HepG2 (cell line): ENCODE measurements around the gene PAQR3. TPM values are rescaled to one million over a fixed set of nuclear protein-coding genes. Genes with fewer than 3 reads are reported as not detected.

ENCODE experiments used
- EP300 ChIP-seq, 3 experiments: sonication (generic) in 1 of 3; formaldehyde crosslinking in 1 of 3; IDR thresholded peaks; 2 replicates each; pipeline versions ENCODE4 v1.5.1 to v1.6.1; 2011 to 2020; ENCODE audit warnings: low read depth in 2 of 3, low read length in 2 of 3, borderline replicate concordance in 1 of 3, improper control_type of control experiment in 1 of 3, mild to moderate bottlenecking in 1 of 3, missing genetic modification reagents in 1 of 3, moderate library complexity in 1 of 3
- GABPB1 ChIP-seq: IDR thresholded peaks from 2 replicates; pipeline ENCODE4 v1.6.1; 2016; ENCODE audit warnings: mild to moderate bottlenecking, missing genetic modification reagents, moderate library complexity, missing compliant biosample characterization
- HNRNPLL ChIP-seq: fragments of 200-400 bp; formaldehyde crosslinking; IDR thresholded peaks from 2 replicates; pipeline ENCODE4 v1.6.1; 2017; ENCODE audit warnings: mild to moderate bottlenecking, low read depth, low read length; ENCODE audit not compliant: poor library complexity, severe bottlenecking
- HNRNPUL1 ChIP-seq: fragments of 200-400 bp; formaldehyde crosslinking; IDR thresholded peaks from 2 replicates; pipeline ENCODE4 v1.6.1; 2017; ENCODE audit warnings: low read depth, mild to moderate bottlenecking, low read length, moderate library complexity
- MXD4 ChIP-seq: IDR thresholded peaks from 2 replicates; pipeline ENCODE4 v1.6.1; 2016; ENCODE audit warnings: mild to moderate bottlenecking, missing biosample characterization, missing genetic modification reagents
- NONO ChIP-seq, 2 experiments: fragments of 450-650 bp in 1 of 2; sonication (generic) in 1 of 2; formaldehyde crosslinking in 1 of 2; IDR thresholded peaks in 1 of 2; conservative IDR thresholded peaks in 1 of 2; 2 replicates each; pipeline versions ENCODE4 v1.6.1 to v1.8.0; 2017 to 2022; ENCODE audit warnings: mild to moderate bottlenecking in 1 of 2, missing genetic modification reagents in 1 of 2, moderate library complexity in 1 of 2
- POGZ ChIP-seq: sonication (generic); formaldehyde crosslinking; IDR thresholded peaks from 2 replicates; pipeline ENCODE4 v1.4.0; 2020; ENCODE audit warnings: mild to moderate bottlenecking, missing genetic modification reagents
- SIN3A ChIP-seq: IDR thresholded peaks from 2 replicates; pipeline ENCODE4 v1.6.1; 2011; ENCODE audit warnings: low read depth, mild to moderate bottlenecking, control low read depth, low read length, borderline replicate concordance
- SP5 ChIP-seq: IDR thresholded peaks from 2 replicates; pipeline ENCODE4 v1.6.1; 2016; ENCODE audit warnings: low read depth, borderline replicate concordance
- SRY ChIP-seq: sonication (generic); formaldehyde crosslinking; IDR thresholded peaks from 2 replicates; pipeline ENCODE4 v1.8.0; 2022; ENCODE audit warnings: mild to moderate bottlenecking, missing genetic modification reagents
- TAF15 ChIP-seq: fragments of 200-400 bp; formaldehyde crosslinking; IDR thresholded peaks from one replicate; pipeline ENCODE4 v1.6.1; 2018; ENCODE audit warnings: mild to moderate bottlenecking, low read depth, low read length; ENCODE audit not compliant: poor library complexity, severe bottlenecking
- TFDP2 ChIP-seq: sonication (generic); formaldehyde crosslinking; IDR thresholded peaks from 2 replicates; pipeline ENCODE4 v1.4.0; 2020; ENCODE audit warnings: missing genetic modification reagents
- TGIF2 ChIP-seq: IDR thresholded peaks from 2 replicates; pipeline ENCODE4 v1.6.1; 2016; ENCODE audit warnings: control low read depth, missing compliant biosample characterization
- ZBTB14 ChIP-seq: sonication (generic); formaldehyde crosslinking; IDR thresholded peaks from 2 replicates; pipeline ENCODE4 v1.4.0; 2020; ENCODE audit warnings: missing genetic modification reagents
- ZNF44 ChIP-seq: sonication (generic); formaldehyde crosslinking; IDR thresholded peaks from 2 replicates; pipeline ENCODE4 v1.5.1; 2020; ENCODE audit warnings: mild to moderate bottlenecking, missing genetic modification reagents
- ZNF672 ChIP-seq: sonication (generic); formaldehyde crosslinking; IDR thresholded peaks from 2 replicates; pipeline ENCODE4 v1.8.1; 2022; ENCODE audit warnings: missing genetic modification reagents
- ZNF766 ChIP-seq: sonication (generic); formaldehyde crosslinking; IDR thresholded peaks from 2 replicates; pipeline ENCODE4 v1.5.0; 2020; ENCODE audit warnings: missing genetic modification reagents, borderline replicate concordance
- ZNF776 ChIP-seq: sonication (generic); formaldehyde crosslinking; IDR thresholded peaks from 2 replicates; pipeline ENCODE4 v1.4.0; 2020; ENCODE audit warnings: mild to moderate bottlenecking, missing genetic modification reagents
- ZNF891 ChIP-seq: sonication (generic); formaldehyde crosslinking; IDR thresholded peaks from 2 replicates; pipeline ENCODE4 v1.5.0; 2020; ENCODE audit warnings: mild to moderate bottlenecking, missing genetic modification reagents
- polyA plus RNA-seq, 8 experiments: library from polyadenylated mRNA; depleted of rRNA in 3 of 8; stranded (reverse) in 7 of 8; unstranded in 1 of 8; fragments of >200 nt; fragmentation: Illumina TruSeq in 4 of 8; extraction: Trizol in 4 of 8; gene quantifications; 2 replicates each; pipeline versions ENCODE4 v1.2.1 to v1.2.3, GENCODE V29; 2011 to 2016; ENCODE audit warnings: low read depth in 4 of 8, missing spikeins in 1 of 8, mixed read lengths in 1 of 8; ENCODE audit not compliant: insufficient read depth in 1 of 8
- total RNA-seq, 5 experiments: library from RNA; depleted of rRNA; stranded (reverse); fragments of >200 nt; fragmentation: Illumina TruSeq; extraction: Trizol; gene quantifications; 2 replicates each; pipeline ENCODE4 v1.2.3, GENCODE V29; 2016; ENCODE audit warnings: low read depth in 1 of 5
- TF ChIP-seq, protein P1 (sequence below): sonication (generic); formaldehyde crosslinking; IDR thresholded peaks from 2 replicates; pipeline ENCODE4 v1.5.0; 2020; ENCODE audit warnings: missing genetic modification reagents, mild to moderate bottlenecking, borderline replicate concordance
- TF ChIP-seq, protein P2 (sequence below): sonication (generic); formaldehyde crosslinking; IDR thresholded peaks from 2 replicates; pipeline ENCODE4 v1.5.1; 2020; ENCODE audit warnings: mild to moderate bottlenecking, missing genetic modification reagents, moderate library complexity
- TF ChIP-seq, protein P3 (sequence below): sonication (generic); formaldehyde crosslinking; IDR thresholded peaks from 2 replicates; pipeline ENCODE4 v1.4.0; 2020; ENCODE audit warnings: missing genetic modification reagents

Gene PAQR3
- total and polyA plus RNA-seq, 2 of the 13 experiments (the other 11 are each of a cell fraction or from before 2014, with no cell fraction given): 9.9 to 13.6 TPM

DNA sequence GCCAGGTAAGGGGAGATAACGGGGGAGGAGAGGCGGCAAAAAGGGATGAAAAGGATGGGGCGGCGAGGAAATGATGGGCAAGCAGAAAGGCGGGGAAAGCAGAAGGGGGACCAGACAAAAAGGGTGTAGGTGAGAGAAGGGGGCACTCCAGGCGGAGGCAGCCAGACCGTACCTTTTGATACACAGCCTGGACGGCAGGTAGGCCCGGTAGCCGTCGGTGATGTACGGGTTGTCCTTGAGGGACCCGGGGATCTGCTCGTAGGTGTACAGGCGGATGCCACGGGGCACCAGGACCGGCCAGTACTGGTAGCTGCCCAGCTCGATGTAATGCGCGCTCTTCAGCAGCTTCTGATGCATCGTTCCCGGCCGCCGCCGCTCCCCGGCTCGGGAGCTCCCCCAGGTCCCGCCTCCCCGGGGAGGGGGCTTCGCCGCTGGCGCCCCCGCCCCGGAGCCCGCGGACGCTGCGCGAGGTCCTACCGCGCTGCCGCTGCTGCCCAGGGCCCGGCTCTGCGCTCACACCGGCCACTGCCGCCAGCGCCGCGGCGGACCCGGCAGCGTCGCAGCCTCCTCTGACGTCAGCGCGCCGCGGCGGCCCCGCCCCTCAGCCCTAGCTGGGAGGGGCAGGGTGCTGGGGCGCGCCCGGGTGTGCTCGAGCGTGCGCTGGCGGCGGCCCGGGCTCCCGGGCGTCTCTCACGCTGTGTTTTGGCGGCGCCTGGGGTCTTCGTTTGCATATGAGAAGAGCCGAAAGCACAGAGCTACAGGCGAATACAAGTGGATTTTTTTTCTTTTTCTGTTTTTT lies at the start of gene PAQR3 (continued):
- TF ChIP-seq TFDP2 (CRISPR knock-in tag) (0 out of 2 replicates have a peak, but pooled peaks have one; percentile 13), HNRNPUL1 (no peak), ZBTB14 (CRISPR knock-in tag) (0 out of 2 replicates have a peak, but pooled peaks have one; percentile 55), NONO (IDR thresholded peaks at IDR 0.05) (no peak), NONO (CRISPR knock-in tag; conservative IDR thresholded peaks at IDR 0.05) (0 out of 2 replicates have a peak, but pooled peaks have one; percentile 37), ZNF672 (CRISPR knock-in tag) (no peak), SRY (no peak; the same call in 1 of the 2 replicates), TAF15 (no peak), GABPB1 (CRISPR knock-in tag) (peak; percentile 45; the same call in 1 of the 2 replicates), SIN3A (peak; percentile 59; the same call in 1 of the 2 replicates), TGIF2 (CRISPR knock-in tag) (no peak), POGZ (CRISPR knock-in tag) (no peak; the same call in 1 of the 2 replicates), ZNF44 (CRISPR knock-in tag) (no peak), ZNF766 (CRISPR knock-in tag) (no peak), MXD4 (0 out of 2 replicates have a peak, but pooled peaks have one; percentile 3), ZNF891 (CRISPR knock-in tag) (0 out of 2 replicates have a peak, but pooled peaks have one; percentile 26), ZNF776 (no peak), EP300 (IDR thresholded peaks at IDR 0.05; ENCODE audit: low read depth in 2 of 2, low read length in 2 of 2) (0 out of 4 replicates have a peak, but pooled peaks of 1 of the 2 experiments have one; percentile 25), EP300 (CRISPR knock-in tag; IDR thresholded peaks at IDR 0.05; ENCODE audit: borderline replicate concordance) (no peak), HNRNPLL (peak; percentile 95), SP5 (CRISPR knock-in tag) (peak; percentile 68)
- TF ChIP-seq, protein P1, sequence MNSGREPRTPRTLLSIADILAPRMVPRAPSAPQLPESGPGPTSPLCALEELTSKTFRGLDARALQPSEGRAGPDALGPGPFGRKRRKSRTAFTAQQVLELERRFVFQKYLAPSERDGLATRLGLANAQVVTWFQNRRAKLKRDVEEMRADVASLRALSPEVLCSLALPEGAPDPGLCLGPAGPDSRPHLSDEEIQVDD (CRISPR knock-in tag): no peak
- TF ChIP-seq, protein P2, sequence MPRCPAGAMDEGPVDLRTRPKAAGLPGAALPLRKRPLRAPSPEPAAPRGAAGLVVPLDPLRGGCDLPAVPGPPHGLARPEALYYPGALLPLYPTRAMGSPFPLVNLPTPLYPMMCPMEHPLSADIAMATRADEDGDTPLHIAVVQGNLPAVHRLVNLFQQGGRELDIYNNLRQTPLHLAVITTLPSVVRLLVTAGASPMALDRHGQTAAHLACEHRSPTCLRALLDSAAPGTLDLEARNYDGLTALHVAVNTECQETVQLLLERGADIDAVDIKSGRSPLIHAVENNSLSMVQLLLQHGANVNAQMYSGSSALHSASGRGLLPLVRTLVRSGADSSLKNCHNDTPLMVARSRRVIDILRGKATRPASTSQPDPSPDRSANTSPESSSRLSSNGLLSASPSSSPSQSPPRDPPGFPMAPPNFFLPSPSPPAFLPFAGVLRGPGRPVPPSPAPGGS: 0 out of 2 replicates have a peak, but pooled peaks have one; percentile 28
- TF ChIP-seq, protein P3, sequence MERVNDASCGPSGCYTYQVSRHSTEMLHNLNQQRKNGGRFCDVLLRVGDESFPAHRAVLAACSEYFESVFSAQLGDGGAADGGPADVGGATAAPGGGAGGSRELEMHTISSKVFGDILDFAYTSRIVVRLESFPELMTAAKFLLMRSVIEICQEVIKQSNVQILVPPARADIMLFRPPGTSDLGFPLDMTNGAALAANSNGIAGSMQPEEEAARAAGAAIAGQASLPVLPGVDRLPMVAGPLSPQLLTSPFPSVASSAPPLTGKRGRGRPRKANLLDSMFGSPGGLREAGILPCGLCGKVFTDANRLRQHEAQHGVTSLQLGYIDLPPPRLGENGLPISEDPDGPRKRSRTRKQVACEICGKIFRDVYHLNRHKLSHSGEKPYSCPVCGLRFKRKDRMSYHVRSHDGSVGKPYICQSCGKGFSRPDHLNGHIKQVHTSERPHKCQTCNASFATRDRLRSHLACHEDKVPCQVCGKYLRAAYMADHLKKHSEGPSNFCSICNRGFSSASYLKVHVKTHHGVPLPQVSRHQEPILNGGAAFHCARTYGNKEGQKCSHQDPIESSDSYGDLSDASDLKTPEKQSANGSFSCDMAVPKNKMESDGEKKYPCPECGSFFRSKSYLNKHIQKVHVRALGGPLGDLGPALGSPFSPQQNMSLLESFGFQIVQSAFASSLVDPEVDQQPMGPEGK: peak; percentile 59
